ENCODE measurements around the gene UGGT2.

DNA sequence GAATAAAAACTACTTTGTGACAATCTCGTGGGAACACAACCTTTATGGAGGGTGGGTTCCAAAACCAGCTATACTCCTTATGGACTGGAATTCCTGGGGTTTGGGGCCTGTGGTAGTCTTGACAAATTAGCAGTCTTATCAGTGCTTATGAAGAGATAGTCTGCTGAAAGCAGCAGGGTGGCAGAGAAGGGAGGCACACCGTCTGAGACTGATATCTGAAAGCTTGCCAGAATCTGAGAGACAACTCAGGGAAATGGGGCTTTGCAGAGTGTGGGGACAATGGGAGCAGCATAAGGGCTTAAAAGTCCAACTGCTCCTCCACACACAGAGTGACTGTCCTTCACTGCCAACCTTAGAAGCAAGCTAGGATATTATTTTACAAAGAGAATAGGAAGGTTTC, 95.9 kb downstream of the UGGT2 start:
- TF ChIP-seq, protein P1, sequence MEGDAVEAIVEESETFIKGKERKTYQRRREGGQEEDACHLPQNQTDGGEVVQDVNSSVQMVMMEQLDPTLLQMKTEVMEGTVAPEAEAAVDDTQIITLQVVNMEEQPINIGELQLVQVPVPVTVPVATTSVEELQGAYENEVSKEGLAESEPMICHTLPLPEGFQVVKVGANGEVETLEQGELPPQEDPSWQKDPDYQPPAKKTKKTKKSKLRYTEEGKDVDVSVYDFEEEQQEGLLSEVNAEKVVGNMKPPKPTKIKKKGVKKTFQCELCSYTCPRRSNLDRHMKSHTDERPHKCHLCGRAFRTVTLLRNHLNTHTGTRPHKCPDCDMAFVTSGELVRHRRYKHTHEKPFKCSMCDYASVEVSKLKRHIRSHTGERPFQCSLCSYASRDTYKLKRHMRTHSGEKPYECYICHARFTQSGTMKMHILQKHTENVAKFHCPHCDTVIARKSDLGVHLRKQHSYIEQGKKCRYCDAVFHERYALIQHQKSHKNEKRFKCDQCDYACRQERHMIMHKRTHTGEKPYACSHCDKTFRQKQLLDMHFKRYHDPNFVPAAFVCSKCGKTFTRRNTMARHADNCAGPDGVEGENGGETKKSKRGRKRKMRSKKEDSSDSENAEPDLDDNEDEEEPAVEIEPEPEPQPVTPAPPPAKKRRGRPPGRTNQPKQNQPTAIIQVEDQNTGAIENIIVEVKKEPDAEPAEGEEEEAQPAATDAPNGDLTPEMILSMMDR (IDR thresholded peaks at IDR 0.05; ENCODE audit: low read depth, low read length): no peak
- TF ChIP-seq EZH2phosphoT487 (IDR thresholded peaks at IDR 0.05; ENCODE audit: low read depth): no peak
